ENCODE results near the gene GJB2. TPM values are rescaled to one million over a fixed set of nuclear protein-coding genes. Genes with fewer than 3 reads are reported as not detected.

Gene GJB2
- total and polyA plus RNA-seq, 2 of the 8 experiments (the other 6 are each of a cell fraction or from before 2014, with no cell fraction given), result 0.20 to 0.21 TPM

GRCh38 chr13:20165417-20166257 lies 27.1 kb downstream of the GJB2 start (continued):
- TF ChIP-seq CHD7 (IDR thresholded peaks at IDR 0.05; ENCODE audit: insufficient replicate concordance, low read length) (no peak), EGR1 (IDR thresholded peaks at IDR 0.05; ENCODE audit: borderline replicate concordance, low read depth, low read length) (no peak), FOSL1 (IDR thresholded peaks at IDR 0.05; ENCODE audit: insufficient read depth, low read depth, low read length) (no peak), NANOG (IDR thresholded peaks at IDR 0.05; ENCODE audit: insufficient read depth, low read depth, low read length, poor library complexity, severe bottlenecking) (no peak), BCL11A (IDR thresholded peaks at IDR 0.05; ENCODE audit: low read depth in 2 of 2, low read length in 2 of 2) (no peak), GABPA (IDR thresholded peaks at IDR 0.05; ENCODE audit: borderline replicate concordance, insufficient read depth, low read length) (no peak), YY1 (IDR thresholded peaks at IDR 0.05; ENCODE audit: low read depth, low read length) (no peak), E2F6 (IDR thresholded peaks at IDR 0.05) (no peak), SP2 (IDR thresholded peaks at IDR 0.05; ENCODE audit: low read length) (no peak)
